ENCODE measurements around the gene FADS2. TPM values are rescaled to one million over a fixed set of nuclear protein-coding genes. Genes with fewer than 3 reads are reported as not detected.

Gene FADS2
- polyA plus RNA-seq, 1 donor from 2014 or later: 145 TPM

GRCh38 chr11:61848631-61849030, 20.5 kb downstream of the FADS2 start (continued):
- no peak for TF ChIP-seq EZH2 (IDR thresholded peaks at IDR 0.05; ENCODE audit: borderline replicate concordance, insufficient read depth, low read length, poor library complexity, severe bottlenecking)
- TF ChIP-seq TAF1 (IDR thresholded peaks at IDR 0.05; ENCODE audit: low read depth): no peak
- TF ChIP-seq MXI1 (conservative IDR thresholded peaks at IDR 0.05; ENCODE audit: poor library complexity, severe bottlenecking): no peak
- TF ChIP-seq RAD21 (conservative IDR thresholded peaks at IDR 0.05): no peak

DNA sequence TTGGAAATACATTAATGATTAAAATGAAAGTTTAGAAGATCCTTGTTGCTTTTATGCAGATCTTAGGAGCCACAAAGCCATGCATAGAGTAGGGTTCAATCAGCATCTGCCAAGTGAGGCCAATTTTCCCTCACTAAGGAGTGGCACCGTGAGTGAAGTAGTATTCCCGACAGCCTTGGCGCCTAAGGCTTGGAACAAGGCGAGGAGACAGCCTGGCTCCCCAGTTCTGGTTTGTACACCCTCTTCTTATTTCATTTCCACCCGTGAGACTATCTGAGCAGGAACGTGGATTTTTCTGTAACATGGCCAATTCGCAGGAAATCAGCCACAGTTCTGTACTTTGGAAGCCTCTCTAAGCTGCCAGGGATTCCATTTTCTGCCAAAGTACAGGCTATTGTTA, 22.6 kb downstream of the FADS2 start:
- Histone ChIP-seq H3K4me3 (ENCODE audit: low read length) (no peak overlapping the region), H2AFZ (ENCODE audit: low read depth, low read length) (no peak overlapping the region), H3K4me2 (ENCODE audit: low read length) (no peak overlapping the region), H3K27me3 (ENCODE audit: insufficient read depth, low read depth, low read length) (no peaks in the 10 kb centered on the region), H3K9me3 (ENCODE audit: low read length) (no peaks in the 10 kb centered on the region), H3K36me3 (ENCODE audit: insufficient read depth, low read length) (peaks cover 10% of the 10 kb centered on the region), H4K20me1 (ENCODE audit: insufficient read depth) (no peaks in the 10 kb centered on the region), H3F3A (ENCODE audit: insufficient read depth, low read length, poor library complexity, severe bottlenecking) (no peaks in the 10 kb centered on the region), H3K9ac (ENCODE audit: low read length) (no peak overlapping the region), H3K27ac (ENCODE audit: low read length) (no peak overlapping the region), H3K9me2 (ENCODE audit: insufficient read depth, low read length) (no peaks in the 10 kb centered on the region), H3K79me2 (replicated peaks; ENCODE audit: insufficient read depth, low read length) (no peaks in the 10 kb centered on the region)
- TF ChIP-seq SMC3 (conservative IDR thresholded peaks at IDR 0.05; ENCODE audit: poor library complexity): no peak
- TF ChIP-seq REST (IDR thresholded peaks at IDR 0.05; ENCODE audit: borderline replicate concordance): no peak
- TF ChIP-seq MXI1 (conservative IDR thresholded peaks at IDR 0.05; ENCODE audit: poor library complexity, severe bottlenecking): no peak
- TF ChIP-seq POLR2AphosphoS5 (IDR thresholded peaks at IDR 0.05): no peak
- no peak for TF ChIP-seq TAF1 (IDR thresholded peaks at IDR 0.05; ENCODE audit: low read depth)
- no peak for TF ChIP-seq RAD21 (conservative IDR thresholded peaks at IDR 0.05)
- TF ChIP-seq, protein P1, sequence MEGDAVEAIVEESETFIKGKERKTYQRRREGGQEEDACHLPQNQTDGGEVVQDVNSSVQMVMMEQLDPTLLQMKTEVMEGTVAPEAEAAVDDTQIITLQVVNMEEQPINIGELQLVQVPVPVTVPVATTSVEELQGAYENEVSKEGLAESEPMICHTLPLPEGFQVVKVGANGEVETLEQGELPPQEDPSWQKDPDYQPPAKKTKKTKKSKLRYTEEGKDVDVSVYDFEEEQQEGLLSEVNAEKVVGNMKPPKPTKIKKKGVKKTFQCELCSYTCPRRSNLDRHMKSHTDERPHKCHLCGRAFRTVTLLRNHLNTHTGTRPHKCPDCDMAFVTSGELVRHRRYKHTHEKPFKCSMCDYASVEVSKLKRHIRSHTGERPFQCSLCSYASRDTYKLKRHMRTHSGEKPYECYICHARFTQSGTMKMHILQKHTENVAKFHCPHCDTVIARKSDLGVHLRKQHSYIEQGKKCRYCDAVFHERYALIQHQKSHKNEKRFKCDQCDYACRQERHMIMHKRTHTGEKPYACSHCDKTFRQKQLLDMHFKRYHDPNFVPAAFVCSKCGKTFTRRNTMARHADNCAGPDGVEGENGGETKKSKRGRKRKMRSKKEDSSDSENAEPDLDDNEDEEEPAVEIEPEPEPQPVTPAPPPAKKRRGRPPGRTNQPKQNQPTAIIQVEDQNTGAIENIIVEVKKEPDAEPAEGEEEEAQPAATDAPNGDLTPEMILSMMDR (IDR thresholded peaks at IDR 0.05; ENCODE audit: poor library complexity, severe bottlenecking): no peak
- no peak for TF ChIP-seq EZH2 (IDR thresholded peaks at IDR 0.05; ENCODE audit: borderline replicate concordance, insufficient read depth, low read length, poor library complexity, severe bottlenecking)

DNA sequence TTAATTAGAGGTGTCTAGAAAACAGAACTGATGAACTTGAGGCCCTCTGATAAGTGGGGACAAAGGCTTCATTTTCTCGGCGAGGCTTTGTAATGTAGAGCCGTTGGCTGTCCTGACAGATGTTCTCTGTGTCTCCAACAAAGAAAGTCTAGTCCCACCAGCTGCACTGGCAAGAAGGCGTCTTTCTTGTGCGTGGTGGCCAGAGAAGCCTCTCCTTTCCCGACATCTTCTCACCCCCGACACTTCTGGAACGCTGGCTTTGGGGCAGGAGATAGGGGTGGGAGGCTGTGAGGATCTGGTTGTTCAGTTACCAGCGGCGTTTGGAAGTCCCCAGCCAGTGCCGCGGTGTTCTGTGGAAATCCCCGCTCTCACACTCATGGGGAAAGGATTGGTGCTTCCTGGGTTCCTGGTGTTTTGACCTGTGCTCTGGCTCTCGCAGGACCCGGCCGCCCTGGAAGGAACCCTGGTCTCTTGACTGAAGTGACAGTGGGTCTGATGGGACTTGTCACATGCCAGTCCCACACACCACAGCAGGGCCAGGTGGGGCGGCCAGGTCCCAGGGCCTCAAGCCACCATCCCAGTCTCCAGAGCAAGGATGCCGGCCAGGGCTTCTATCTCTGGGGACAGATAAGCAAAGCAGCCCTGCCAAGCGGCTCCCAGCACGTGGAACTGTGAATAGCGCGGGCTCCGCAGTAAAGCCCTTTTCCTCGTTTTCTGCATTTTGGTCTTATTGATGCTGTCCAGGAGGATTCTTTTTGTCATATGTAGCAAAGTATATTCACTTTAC, 23.2 kb downstream of the FADS2 start:
- TF ChIP-seq, protein P1 (IDR thresholded peaks at IDR 0.05; ENCODE audit: poor library complexity, severe bottlenecking): no peak
- TF ChIP-seq SMC3 (conservative IDR thresholded peaks at IDR 0.05; ENCODE audit: poor library complexity): no peak
- no peak for TF ChIP-seq EP300 (conservative IDR thresholded peaks at IDR 0.05; ENCODE audit: poor library complexity, severe bottlenecking)
- TF ChIP-seq MXI1 (conservative IDR thresholded peaks at IDR 0.05; ENCODE audit: poor library complexity, severe bottlenecking): no peak
- TF ChIP-seq EZH2 (IDR thresholded peaks at IDR 0.05; ENCODE audit: borderline replicate concordance, insufficient read depth, low read length, poor library complexity, severe bottlenecking): no peak
- TF ChIP-seq REST (IDR thresholded peaks at IDR 0.05; ENCODE audit: borderline replicate concordance): no peak
- TF ChIP-seq RAD21 (conservative IDR thresholded peaks at IDR 0.05): no peak
- TF ChIP-seq POLR2AphosphoS5 (IDR thresholded peaks at IDR 0.05): no peak
- no peak for TF ChIP-seq TAF1 (IDR thresholded peaks at IDR 0.05; ENCODE audit: low read depth)
- H3K4me3 ChIP-seq (ENCODE audit: low read length): no peak overlapping the region
- H3K9me2 ChIP-seq (ENCODE audit: insufficient read depth, low read length): no peaks in the 10 kb centered on the region
- H3K36me3 ChIP-seq (ENCODE audit: insufficient read depth, low read length): peaks cover 10% of the 10 kb centered on the region
- H3F3A ChIP-seq (ENCODE audit: insufficient read depth, low read length, poor library complexity, severe bottlenecking): no peaks in the 10 kb centered on the region
- H2AFZ ChIP-seq (ENCODE audit: low read depth, low read length): no peak overlapping the region
- no peaks in the 10 kb centered on the region for H4K20me1 ChIP-seq (ENCODE audit: insufficient read depth)
- no peak overlapping the region for H3K27ac ChIP-seq (ENCODE audit: low read length)
- H3K9ac ChIP-seq (ENCODE audit: low read length): no peak overlapping the region
- H3K27me3 ChIP-seq (ENCODE audit: insufficient read depth, low read depth, low read length): no peaks in the 10 kb centered on the region
- no peaks in the 10 kb centered on the region for H3K9me3 ChIP-seq (ENCODE audit: low read length)
- H3K4me2 ChIP-seq (ENCODE audit: low read length): no peak overlapping the region
- no peaks in the 10 kb centered on the region for H3K79me2 ChIP-seq (replicated peaks; ENCODE audit: insufficient read depth, low read length)
